HFFc6 (cell line): Measurements from ENCODE around the gene CAMK2N2. TPM values are rescaled to one million over a fixed set of nuclear protein-coding genes. Genes with fewer than 3 reads are reported as not detected.
"Not testable (repeated sequence)": the region's sequence is repeated elsewhere in the genome, so short reads cannot be mapped to it uniquely, and the experiment has no call there.

Source experiments
- DNase-seq: peaks from one replicate; pipeline ENCODE4 v3.0.0-alpha.2; 2018
- H3K27ac Mint-ChIP-seq: 2 replicates; pipeline ENCODE4 v1.8.0; 2020; ENCODE audit warnings: mild to moderate bottlenecking, mixed read lengths
- H3K27me3 Mint-ChIP-seq: 2 replicates; pipeline ENCODE4 v1.8.0; 2021; ENCODE audit warnings: mild to moderate bottlenecking, moderate library complexity, mixed read lengths; ENCODE audit not compliant: insufficient read depth
- H3K36me3 Mint-ChIP-seq: 2 replicates; pipeline ENCODE4 v1.8.0; 2021; ENCODE audit warnings: low read depth, mixed read lengths
- H3K4me1 Mint-ChIP-seq: 2 replicates; pipeline ENCODE4 v1.8.0; 2020; ENCODE audit warnings: low read depth, mixed read lengths
- H3K4me3 Mint-ChIP-seq: 2 replicates; pipeline ENCODE4 v1.8.0; 2020; ENCODE audit warnings: mild to moderate bottlenecking, moderate library complexity, mixed read lengths
- H3K9me3 Mint-ChIP-seq: 2 replicates; pipeline ENCODE4 v1.8.0; 2020; ENCODE audit warnings: mild to moderate bottlenecking, mixed read lengths
- total RNA-seq, 6 experiments: library from RNA; stranded (reverse); fragmentation: NEBNext Ultra II Directional; extraction: Animal tissue kit (Norgen Biotek cat#: 25700); gene quantifications; 2 replicates in 1 of 6; 3 replicates in 5 of 6; pipeline ENCODE4 v1.2.3, GENCODE V29; 2021
- TF ChIP-seq, protein P1 (sequence below): fragments of 200-600 bp; sonication (generic); IDR thresholded peaks from 2 replicates; pipeline ENCODE4 v1.5.0; 2021; ENCODE audit warnings: antibody characterized with exemption, mild to moderate bottlenecking

Gene CAMK2N2
- total RNA-seq, 6 experiments from 2014 or later = 2.7 to 6.0 (median 3.4) TPM

DNA sequence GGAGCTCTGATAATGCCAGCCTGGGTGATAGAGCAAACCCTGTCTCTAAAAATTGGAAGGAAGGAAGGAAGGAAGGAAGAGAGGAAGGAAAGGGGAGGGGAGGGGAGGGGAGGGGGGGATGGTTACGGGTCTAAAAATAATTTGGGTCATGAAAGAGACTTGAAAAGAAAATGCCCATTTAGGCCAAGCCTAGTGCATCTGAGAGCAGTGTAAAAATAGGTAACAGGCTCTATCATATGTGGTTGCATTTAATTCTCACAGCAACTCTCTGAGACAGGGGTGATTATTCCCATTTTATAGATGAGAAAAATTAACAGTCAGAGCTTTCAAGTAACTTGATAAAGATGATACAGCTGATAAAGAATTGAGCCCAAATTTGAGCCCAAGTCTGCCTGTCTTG, 10.9 kb upstream of the CAMK2N2 start:
- TF ChIP-seq, protein P1, sequence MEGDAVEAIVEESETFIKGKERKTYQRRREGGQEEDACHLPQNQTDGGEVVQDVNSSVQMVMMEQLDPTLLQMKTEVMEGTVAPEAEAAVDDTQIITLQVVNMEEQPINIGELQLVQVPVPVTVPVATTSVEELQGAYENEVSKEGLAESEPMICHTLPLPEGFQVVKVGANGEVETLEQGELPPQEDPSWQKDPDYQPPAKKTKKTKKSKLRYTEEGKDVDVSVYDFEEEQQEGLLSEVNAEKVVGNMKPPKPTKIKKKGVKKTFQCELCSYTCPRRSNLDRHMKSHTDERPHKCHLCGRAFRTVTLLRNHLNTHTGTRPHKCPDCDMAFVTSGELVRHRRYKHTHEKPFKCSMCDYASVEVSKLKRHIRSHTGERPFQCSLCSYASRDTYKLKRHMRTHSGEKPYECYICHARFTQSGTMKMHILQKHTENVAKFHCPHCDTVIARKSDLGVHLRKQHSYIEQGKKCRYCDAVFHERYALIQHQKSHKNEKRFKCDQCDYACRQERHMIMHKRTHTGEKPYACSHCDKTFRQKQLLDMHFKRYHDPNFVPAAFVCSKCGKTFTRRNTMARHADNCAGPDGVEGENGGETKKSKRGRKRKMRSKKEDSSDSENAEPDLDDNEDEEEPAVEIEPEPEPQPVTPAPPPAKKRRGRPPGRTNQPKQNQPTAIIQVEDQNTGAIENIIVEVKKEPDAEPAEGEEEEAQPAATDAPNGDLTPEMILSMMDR = no peak
- Mint-ChIP-seq H3K27ac (no peak overlapping the region), H3K4me3 (no peak overlapping the region), H3K4me1 (no peaks in the 10 kb centered on the region), H3K36me3 (no peaks in the 10 kb centered on the region), H3K27me3 (peaks cover 39% of the 10 kb centered on the region), H3K9me3 (peaks cover 2% of the 10 kb centered on the region; the same call in 1 of the 2 replicates)
- DNase-seq = no peak

DNA sequence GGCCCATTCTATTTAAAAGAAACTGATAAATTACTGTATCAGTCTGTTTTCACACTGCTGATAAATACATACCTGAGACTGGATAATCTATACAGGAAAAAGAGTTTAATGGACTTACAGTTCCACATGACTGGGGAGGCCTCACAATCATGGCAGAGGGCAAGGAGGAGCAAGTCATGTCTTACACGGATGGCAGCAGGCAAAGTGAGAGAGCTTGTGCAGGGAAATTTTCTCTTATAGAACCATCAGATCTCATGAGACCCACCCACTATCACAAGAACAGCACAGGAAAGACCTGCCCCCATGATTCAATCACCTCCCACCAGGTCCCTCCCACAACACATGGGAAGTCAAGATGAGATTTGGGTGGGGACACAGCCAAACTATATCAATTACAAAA, 5.9 kb upstream of the CAMK2N2 start:
- DNase-seq, H3K9me3 Mint-ChIP-seq, H3K27ac Mint-ChIP-seq, H3K4me3 Mint-ChIP-seq, H3K36me3 Mint-ChIP-seq, H3K4me1 Mint-ChIP-seq: not testable (repeated sequence)
- peaks cover 38% of the 10 kb centered on the region for H3K27me3 Mint-ChIP-seq

DNA sequence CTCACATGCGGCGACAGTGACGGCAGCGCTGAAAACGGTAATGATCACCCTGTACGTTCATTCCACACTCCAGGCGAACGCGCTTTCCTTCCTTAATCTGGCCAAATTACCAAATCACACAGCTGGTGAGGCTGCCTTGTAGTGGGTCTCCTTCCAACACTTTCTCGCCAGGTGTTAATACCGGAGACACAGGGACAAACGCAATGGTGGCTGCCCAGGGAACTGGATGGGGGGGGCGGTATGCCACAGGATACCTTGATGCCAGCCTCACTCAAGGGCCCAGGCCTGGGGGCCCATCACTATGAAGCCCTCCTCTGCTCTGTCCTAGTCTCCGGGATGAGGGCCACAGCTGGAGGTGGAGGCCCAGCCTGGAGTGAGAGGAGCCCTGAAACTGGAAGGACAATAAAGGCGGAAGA, 1.4 kb upstream of the CAMK2N2 start:
- no peak for DNase-seq
- Mint-ChIP-seq H3K36me3 (no peaks in the 10 kb centered on the region), H3K4me1 (peaks cover 14% of the 10 kb centered on the region), H3K4me3 (0 out of 2 replicates have a peak overlapping the region, but pooled peaks have one; percentile 30), H3K9me3 (peaks cover 4% of the 10 kb centered on the region; the same call in 1 of the 2 replicates), H3K27me3 (peaks cover 29% of the 10 kb centered on the region), H3K27ac (no peak overlapping the region)
- TF ChIP-seq, protein P1 = no peak

DNA sequence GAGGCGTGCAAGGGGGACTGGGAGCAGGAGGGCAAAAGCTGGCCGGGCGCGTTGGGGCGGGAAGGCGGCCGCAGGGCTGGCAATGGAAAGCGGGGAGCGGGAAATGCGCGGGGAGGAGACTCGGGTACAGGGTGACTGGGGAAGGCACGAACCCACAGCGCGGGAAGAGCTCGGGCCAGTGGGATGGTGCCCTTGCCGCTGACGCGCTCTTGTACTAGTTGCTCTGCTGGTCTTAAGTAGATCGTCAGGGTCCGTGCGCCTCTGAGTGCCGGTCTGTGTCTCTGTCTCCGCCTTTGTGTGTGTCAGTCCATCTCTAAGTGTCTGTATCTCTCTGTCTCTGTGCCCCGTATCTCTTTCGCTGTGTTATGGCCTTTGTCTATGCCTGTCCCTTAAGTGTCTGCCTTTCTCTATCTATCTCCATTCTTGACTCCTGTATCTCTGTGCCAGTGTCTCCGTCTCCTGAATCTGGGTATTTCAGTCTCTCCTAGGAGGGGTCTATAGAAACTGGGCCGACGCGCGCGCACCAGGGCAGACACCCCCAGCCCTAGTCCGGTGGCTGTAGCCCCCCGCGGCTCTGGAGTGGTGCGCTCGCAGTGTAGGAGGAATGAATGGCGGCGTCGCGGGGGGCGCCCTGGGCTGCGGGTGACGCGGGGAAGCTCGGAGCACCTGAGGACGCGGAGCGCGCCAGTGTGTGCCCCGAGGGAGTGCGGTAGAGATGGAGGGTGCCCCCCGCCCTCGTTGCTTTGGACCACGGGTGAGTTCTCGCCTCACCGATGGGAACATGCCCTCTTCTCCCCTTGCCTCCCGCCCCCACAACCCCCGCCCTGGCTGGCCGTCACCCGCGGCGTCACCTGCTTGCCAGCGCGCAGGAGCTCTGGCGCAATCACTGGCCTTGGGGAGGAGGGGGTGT, 756 bp upstream of the CAMK2N2 start:
- TF ChIP-seq, protein P1 = no peak
- no peaks in the 10 kb centered on the region for H3K36me3 Mint-ChIP-seq
- H3K27me3 Mint-ChIP-seq = peaks cover 24% of the 10 kb centered on the region
- H3K4me3 Mint-ChIP-seq = peak overlapping the region; percentile 87
- H3K27ac Mint-ChIP-seq = no peak overlapping the region
- peaks cover 14% of the 10 kb centered on the region for H3K4me1 Mint-ChIP-seq
- DNase-seq = no peak
- H3K9me3 Mint-ChIP-seq = peaks cover under 1% of the 10 kb centered on the region; the same call in 1 of the 2 replicates

DNA sequence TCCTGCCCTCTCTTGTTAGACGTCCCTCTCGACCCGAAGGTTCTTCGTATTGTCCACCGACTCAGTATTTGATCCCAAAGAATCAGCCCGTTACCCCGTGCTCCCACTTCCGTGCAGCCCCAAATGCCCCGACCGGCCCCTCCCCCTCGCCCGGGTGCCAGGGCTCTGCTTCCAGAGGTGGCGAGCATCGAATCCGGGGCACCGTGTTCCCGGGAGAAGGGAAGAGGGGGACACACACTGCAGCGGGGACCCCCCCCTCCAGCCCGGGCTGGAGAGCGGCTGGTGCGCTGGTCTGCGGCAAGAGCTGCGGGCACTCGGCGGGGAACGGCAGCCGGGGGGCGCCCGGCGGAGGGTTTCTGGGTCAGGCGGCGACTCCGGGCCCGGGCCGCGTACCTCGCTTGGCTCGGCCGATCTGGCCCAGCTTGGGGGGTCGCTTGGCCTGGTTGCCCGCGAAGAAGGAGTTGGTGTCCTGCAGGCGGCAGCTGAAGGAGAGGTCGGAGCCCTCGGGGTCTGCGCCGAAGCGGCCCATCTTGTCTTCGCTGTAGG, 556 bp downstream of the CAMK2N2 start:
- peaks cover 14% of the 10 kb centered on the region for H3K4me1 Mint-ChIP-seq
- DNase-seq = no peak
- H3K4me3 Mint-ChIP-seq = peak overlapping the region; percentile 73
- TF ChIP-seq, protein P1 = no peak
- no peak overlapping the region for H3K27ac Mint-ChIP-seq
- no peaks in the 10 kb centered on the region for H3K36me3 Mint-ChIP-seq
- no peaks in the 10 kb centered on the region for H3K9me3 Mint-ChIP-seq
- peaks cover 24% of the 10 kb centered on the region for H3K27me3 Mint-ChIP-seq
